Activated T-helper 1 cell treated with anti-CD3 and anti-CD28 coated beads, Interleukin-12 subunit alpha, Interleukin-12 subunit beta, Interleukin-2, Interleukin-4 antibody, amounts not matched to agents 30 ng/mL and 10 ng/mL and 1 ng/mL, durations not matched to agents 14 hours and 24 hours and 36 hours (primary cell): ENCODE data around the gene CAMTA1. TPM values are rescaled to one million over a fixed set of nuclear protein-coding genes. Genes with fewer than 3 reads are reported as not detected.

ENCODE experiments used
- DNase-seq: peaks from one replicate; pipeline ENCODE4 v3.0.0; 2021; ENCODE audit warnings: low spot score
- H3K27ac Mint-ChIP-seq: one replicate; pipeline ENCODE4 v1.8.0; 2021; ENCODE audit warnings: mild to moderate bottlenecking, mixed read lengths
- H3K27me3 Mint-ChIP-seq: one replicate; pipeline ENCODE4 v1.8.0; 2022; ENCODE audit warnings: mild to moderate bottlenecking, moderate library complexity, mixed read lengths; ENCODE audit not compliant: insufficient read depth
- H3K36me3 Mint-ChIP-seq: one replicate; pipeline ENCODE4 v1.8.0; 2021; ENCODE audit warnings: low read depth, mixed read lengths
- H3K4me1 Mint-ChIP-seq: one replicate; pipeline ENCODE4 v1.8.0; 2021; ENCODE audit warnings: low read depth, mixed read lengths
- H3K4me3 Mint-ChIP-seq: one replicate; pipeline ENCODE4 v1.8.0; 2021; ENCODE audit warnings: mild to moderate bottlenecking, moderate library complexity, mixed read lengths
- H3K9me3 Mint-ChIP-seq: one replicate; pipeline ENCODE4 v1.8.0; 2021; ENCODE audit warnings: mixed read lengths
- intact Hi-C: fragments of 100-400 bp; cut with micrococcal nuclease; formaldehyde crosslinking; loops from one replicate; pipeline ENCODE4 v1.15.1; 2024
- total RNA-seq: library from RNA; stranded (reverse); gene quantifications from 2 replicates; pipeline ENCODE4 v1.2.3, GENCODE V29; 2022

Gene CAMTA1
- total RNA-seq, 1 donor from 2014 or later, result 57.2 TPM

DNA sequence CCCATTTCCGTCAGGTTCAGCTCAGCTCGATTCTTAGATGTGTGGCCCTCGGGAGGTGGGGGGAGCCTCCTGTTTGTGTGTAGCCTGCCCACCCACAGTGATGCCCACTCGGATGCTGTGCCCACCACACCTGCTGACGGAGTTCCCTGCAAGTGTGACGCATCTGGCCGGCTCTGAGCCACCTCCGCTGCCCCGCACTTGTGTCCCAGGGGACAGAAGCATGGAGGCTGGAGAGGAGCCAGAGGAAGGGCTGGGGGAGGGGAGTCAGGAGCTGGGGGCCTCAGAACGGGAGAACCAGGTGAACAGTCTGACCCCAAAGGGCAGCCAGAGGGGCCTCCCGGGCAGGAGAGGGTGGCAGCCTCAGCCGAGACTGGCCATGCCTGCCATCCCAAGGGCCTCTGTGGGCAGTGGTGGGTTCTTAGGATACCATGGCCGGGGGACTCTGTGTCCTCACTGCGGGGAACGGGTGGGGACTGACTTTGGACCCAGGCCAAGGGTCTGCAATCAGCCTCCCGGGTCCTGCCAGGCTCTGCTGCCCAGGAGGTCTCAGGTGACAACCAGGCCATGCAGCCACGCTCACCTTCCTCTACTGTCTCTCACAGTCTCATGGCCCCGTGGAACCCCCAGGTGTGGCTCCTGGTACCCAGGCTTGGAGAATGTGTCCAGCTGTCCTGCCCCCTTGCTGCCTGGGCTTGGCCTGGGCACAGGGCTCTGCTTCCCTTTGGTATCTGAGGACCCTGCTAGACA lies 718.6 kb downstream of the CAMTA1 start:
- H3K4me3 Mint-ChIP-seq, result no peak overlapping the region
- no peaks in the 10 kb centered on the region for H3K9me3 Mint-ChIP-seq
- no peaks in the 10 kb centered on the region for H3K4me1 Mint-ChIP-seq
- DNase-seq, result no peak
- H3K36me3 Mint-ChIP-seq, result no peaks in the 10 kb centered on the region
- intact Hi-C loops, result no loop called here
- no peaks in the 10 kb centered on the region for H3K27me3 Mint-ChIP-seq
- no peak overlapping the region for H3K27ac Mint-ChIP-seq

DNA sequence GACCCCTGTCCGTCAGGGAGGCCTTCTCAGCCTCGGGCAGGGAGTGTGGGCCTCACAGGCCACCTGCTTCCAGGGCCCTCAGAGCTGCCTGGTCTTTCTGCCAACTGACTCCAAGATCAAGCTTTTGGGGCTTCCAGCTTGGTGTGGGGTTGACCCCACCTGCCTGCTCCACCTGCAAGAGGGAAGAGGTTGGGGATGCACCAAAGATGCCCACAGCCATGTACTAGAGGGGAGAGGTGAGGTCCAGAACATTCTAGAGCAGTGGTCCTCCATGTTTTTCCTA lies 719.1 kb downstream of the CAMTA1 start:
- H3K4me1 Mint-ChIP-seq, result no peaks in the 10 kb centered on the region
- intact Hi-C loops, result no loop called here
- H3K27ac Mint-ChIP-seq, result no peak overlapping the region
- no peak overlapping the region for H3K4me3 Mint-ChIP-seq
- H3K27me3 Mint-ChIP-seq, result no peaks in the 10 kb centered on the region
- DNase-seq, result no peak
- no peaks in the 10 kb centered on the region for H3K9me3 Mint-ChIP-seq
- H3K36me3 Mint-ChIP-seq, result no peaks in the 10 kb centered on the region

DNA sequence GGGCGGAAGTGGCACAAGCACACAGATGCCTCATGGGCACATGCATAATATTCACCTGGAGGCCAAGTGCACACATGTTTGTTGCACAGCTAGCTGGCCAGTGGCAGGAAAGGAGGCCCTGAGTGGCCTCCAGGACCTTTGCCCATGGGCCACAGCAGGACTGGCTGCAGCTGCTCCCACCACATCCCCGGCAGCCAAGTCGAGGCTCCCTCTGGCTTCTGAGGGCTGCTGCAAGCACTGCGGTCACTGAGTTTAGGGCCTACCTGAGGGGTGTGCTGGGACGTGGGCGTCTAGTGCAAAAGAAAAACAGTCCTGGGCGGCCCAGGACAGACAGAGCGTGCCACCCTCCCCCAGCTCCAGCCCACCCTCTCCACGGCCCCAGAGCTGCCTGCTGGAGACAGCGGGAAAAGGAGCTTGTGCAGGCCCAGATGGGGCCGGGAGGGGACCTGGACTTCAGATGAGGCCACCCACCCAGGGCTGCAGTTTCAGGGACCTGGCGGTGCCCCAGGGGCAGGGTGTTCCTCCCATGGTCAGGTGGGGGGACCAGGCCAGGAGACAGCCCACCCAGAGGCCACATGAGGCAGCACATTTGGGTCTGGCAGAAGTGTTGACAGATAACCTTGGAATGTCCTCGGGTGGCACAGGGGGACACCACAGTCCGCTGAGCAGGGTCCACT lies 720.0 kb downstream of the CAMTA1 start:
- Mint-ChIP-seq H3K4me3 (no peak overlapping the region), H3K27me3 (no peaks in the 10 kb centered on the region), H3K9me3 (no peaks in the 10 kb centered on the region), H3K36me3 (no peaks in the 10 kb centered on the region), H3K27ac (no peak overlapping the region), H3K4me1 (no peaks in the 10 kb centered on the region)
- no peak for DNase-seq
- intact Hi-C loops, result no loop called here

DNA sequence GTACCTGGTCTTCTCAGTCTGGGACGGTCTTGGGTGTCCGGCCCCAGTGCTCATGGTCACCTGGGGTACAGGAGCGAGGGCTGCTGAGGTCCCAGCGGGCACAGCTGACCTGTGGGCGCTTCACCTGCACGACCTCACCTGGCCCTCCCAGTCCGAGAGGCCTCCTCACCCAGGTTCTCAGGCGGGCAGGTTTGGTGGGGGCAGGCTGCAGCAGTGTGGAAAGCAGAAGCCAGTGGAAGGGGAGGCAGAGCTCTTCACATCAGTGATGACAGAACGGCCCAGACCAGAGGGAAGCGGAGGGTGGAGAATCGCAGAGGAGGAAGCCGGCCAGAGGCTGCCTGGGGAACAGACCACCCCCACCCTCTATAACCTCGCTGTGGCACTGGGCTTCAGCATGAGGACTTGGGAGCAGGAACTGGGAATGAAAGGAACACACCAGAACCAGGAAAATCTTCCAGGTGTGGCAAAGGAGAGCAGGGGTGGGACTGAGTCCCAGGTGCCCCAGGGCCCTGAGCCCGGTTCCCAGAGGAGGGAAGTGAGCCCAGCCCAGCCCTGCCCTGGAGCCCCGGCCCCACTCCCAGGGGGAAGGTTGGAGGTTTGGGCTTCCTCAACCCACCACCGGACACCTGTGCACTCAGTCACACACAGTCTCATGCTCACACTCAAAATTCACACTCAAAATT lies 720.7 kb downstream of the CAMTA1 start:
- Mint-ChIP-seq H3K36me3 (no peaks in the 10 kb centered on the region), H3K27ac (no peak overlapping the region), H3K4me1 (no peaks in the 10 kb centered on the region), H3K27me3 (no peaks in the 10 kb centered on the region), H3K4me3 (no peak overlapping the region), H3K9me3 (no peaks in the 10 kb centered on the region)
- DNase-seq, result no peak
- intact Hi-C loops, result no loop called here

DNA sequence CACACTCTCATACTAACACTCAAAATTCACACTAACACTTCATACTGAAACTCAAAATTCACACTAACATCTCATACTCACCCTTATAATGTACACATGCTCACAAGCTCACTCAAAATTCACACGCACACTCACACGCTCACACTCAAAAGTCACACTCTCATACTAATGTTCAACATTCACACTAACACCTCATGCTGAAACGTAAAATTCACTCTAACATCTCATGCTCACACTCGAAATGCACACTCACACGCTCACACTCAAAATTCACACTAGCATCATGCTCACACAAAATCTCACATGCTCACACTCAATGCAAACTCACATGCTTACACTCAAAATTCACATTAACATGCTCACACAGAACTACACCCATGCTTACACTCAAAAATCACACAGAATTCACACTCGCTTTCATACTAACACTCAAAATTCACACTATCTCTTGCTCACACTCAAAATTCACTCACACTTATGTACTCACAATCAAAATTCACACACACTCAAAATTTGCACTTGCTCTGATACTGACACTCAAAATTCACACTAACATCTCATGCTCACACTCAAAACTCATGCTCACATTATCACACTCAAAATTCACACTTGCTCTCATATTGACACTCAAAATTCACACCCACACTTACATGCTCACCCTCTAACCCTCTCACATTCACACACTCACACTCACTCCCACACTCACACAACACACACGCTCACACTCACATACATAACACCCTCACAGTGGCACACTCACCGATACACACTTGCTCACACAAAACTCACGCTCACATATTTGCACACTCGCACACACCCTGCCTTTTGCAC lies 721.4 kb downstream of the CAMTA1 start:
- H3K36me3 Mint-ChIP-seq, result no peaks in the 10 kb centered on the region
- intact Hi-C loops, result no loop called here
- H3K9me3 Mint-ChIP-seq, result no peaks in the 10 kb centered on the region
- H3K27ac Mint-ChIP-seq, result no peak overlapping the region
- H3K27me3 Mint-ChIP-seq, result no peaks in the 10 kb centered on the region
- no peak overlapping the region for H3K4me3 Mint-ChIP-seq
- DNase-seq, result no peak
- no peaks in the 10 kb centered on the region for H3K4me1 Mint-ChIP-seq

DNA sequence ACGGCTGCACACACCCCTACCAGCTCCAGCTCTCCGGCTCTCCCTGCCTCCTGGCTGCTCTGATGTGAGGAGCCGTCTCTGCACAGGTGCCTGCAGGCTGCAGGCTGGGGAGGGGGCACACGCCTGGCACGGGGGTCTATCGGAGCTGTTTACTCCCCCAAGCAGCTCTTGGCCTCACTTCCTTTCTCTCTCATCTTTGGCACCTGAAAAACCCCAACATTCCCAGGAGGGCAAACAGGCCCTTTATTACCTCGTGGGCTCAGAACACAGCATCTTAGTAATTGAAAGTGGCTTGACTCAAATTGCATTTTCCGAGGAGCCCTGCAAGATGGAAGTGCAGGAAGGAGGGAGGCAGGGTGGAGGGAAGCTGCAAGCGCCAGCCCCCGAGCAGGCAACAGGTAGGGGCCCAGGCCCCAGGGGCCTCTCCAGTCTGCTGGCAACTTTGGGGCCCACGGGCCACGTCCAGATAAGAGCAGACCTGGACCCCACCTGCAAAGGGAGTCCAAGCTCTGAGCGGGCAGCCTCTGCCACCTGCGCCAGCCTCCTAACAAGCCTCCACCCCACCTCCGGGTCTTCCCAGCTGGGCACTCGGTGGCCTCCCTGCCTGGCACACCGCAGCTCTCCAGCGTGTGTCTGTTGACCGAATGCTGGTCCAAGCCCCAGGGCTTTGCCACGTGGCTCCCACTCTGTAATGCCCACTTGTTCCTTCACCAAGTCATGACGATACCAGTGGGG lies 722.2 kb downstream of the CAMTA1 start:
- no peak for DNase-seq
- H3K9me3 Mint-ChIP-seq, result no peaks in the 10 kb centered on the region
- no peaks in the 10 kb centered on the region for H3K36me3 Mint-ChIP-seq
- no peaks in the 10 kb centered on the region for H3K4me1 Mint-ChIP-seq
- no peaks in the 10 kb centered on the region for H3K27me3 Mint-ChIP-seq
- no peak overlapping the region for H3K4me3 Mint-ChIP-seq
- H3K27ac Mint-ChIP-seq, result no peak overlapping the region
- intact Hi-C loops, result no loop called here

DNA sequence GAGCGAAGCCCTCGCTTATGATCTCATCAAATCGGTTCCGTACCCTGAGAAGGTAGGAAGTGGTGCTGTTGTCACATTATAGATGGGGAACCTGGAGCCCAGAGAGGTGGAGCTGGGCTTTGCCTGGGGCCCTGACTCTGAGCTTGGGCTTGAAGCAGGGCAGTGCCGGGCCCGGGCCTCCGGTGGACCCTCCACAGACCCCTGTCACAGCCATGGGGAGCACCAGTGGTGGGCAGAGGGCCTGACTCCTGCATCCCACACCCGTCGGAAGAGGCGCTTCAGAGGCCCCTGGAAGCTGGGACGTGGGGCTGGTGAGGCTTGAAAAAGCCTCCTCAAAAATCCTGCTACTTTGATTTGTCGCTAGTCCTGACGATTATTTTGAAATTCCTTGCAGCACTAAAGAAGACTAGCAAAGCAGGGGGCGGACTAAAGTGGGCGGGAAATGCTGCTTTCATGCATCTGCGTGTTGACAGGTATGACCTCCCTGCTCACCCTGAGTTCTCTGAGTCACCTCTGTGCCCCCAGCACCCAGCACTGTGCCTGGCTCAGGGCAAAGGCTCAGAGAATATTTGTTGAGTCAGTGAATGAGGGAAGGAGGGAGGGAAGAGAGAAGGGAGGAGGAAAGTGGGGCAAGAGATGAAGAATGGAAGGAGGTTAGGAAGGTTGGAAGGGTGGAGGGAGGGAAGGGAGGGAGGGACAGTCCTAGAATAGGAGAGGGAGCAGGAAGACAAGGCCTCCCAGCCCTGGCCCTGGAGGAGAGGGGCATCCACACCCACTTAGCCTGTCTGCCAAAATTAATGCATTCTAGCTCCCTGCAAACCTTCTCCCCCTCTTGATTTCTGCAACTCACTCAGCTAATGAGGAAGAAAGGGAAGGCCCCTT lies 723.0 kb downstream of the CAMTA1 start:
- Mint-ChIP-seq H3K9me3 (no peaks in the 10 kb centered on the region), H3K27me3 (no peaks in the 10 kb centered on the region), H3K27ac (no peak overlapping the region), H3K4me3 (no peak overlapping the region), H3K4me1 (no peaks in the 10 kb centered on the region), H3K36me3 (no peaks in the 10 kb centered on the region)
- no peak for DNase-seq
- intact Hi-C loops, result no loop called here

DNA sequence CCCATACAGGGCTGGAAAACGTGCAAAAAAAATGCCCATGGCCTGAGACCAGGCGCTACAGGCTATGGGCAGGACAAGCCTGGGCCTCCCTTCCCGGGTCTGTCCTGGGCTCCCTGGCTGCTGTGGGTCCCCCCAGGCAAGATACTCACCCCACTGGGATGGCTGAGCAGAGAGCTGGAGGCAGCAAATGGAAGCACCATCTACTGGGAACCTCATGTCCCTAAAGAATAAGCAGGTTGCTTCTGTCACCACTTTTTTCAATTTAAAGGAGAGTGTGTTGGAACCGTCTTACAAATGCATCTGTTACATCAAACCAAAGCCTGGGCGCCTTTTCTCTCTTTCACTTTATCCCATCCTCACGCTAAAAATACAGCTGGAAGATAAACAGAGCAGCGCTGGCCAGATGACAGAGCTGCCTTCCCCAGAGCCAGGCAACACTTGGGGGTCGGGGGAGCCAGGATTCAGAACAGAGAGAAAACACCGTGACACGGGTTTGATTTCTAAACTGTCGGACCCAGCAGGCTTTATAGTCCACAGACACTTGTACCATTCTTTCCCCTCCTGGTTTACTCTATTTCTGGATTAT lies 723.8 kb downstream of the CAMTA1 start:
- Mint-ChIP-seq H3K4me3 (no peak overlapping the region), H3K27me3 (no peaks in the 10 kb centered on the region), H3K4me1 (no peaks in the 10 kb centered on the region), H3K27ac (no peak overlapping the region), H3K9me3 (no peaks in the 10 kb centered on the region), H3K36me3 (no peaks in the 10 kb centered on the region)
- no peak for DNase-seq
- intact Hi-C loops, result no loop called here

DNA sequence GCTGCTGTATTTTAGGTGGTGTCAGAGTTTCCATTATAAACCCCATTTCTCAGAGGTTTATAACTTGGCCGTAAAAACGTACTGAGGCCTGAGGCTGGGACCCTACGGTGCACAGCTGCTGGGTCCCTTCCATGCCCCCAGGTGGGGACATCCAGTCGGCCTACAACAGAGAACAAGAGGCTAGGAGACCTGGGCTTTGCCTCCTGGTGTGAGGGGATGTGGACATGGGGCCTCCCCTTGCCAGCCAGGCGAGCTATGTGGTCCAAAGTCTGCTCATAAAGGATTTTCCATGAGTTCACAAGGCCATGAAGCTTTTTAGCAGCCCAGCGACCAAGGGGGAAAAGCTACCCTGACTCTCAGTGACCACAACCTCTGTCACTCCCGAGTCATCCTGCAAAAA lies 724.3 kb downstream of the CAMTA1 start:
- H3K4me3 Mint-ChIP-seq, result no peak overlapping the region
- H3K27ac Mint-ChIP-seq, result no peak overlapping the region
- no peaks in the 10 kb centered on the region for H3K36me3 Mint-ChIP-seq
- DNase-seq, result no peak
- no peaks in the 10 kb centered on the region for H3K9me3 Mint-ChIP-seq
- H3K27me3 Mint-ChIP-seq, result no peaks in the 10 kb centered on the region
- intact Hi-C loops, result no loop called here
- H3K4me1 Mint-ChIP-seq, result no peaks in the 10 kb centered on the region

DNA sequence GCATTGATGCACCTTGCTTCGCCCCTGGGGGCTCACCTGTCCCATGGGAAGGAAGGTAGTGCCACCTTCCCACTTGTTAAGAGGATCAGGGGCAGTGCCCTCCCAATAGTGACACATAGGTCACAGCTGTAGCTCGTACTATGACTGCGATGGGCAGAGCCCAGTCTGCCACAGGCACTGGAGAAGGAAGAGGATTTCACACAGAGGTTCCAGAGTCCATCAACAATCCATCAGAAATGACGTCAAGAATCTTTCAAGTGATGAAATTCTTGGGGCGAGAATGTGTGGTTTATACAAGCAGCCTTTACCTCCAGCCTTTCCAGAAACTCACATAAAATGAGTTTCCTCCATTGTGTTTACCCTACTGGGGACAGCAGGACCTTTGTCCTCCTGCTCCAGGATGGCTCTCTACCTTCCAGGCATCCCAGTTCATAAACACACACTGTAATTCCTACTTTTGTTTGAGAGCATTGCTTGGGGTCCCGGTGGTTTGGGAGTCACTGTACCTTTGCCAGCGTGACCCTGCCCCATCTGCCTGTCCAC lies 725.2 kb downstream of the CAMTA1 start:
- DNase-seq, result no peak
- Mint-ChIP-seq H3K4me3 (no peak overlapping the region), H3K9me3 (no peaks in the 10 kb centered on the region), H3K27me3 (no peaks in the 10 kb centered on the region), H3K27ac (no peak overlapping the region), H3K36me3 (no peaks in the 10 kb centered on the region), H3K4me1 (no peaks in the 10 kb centered on the region)
- intact Hi-C loops, result no loop called here

DNA sequence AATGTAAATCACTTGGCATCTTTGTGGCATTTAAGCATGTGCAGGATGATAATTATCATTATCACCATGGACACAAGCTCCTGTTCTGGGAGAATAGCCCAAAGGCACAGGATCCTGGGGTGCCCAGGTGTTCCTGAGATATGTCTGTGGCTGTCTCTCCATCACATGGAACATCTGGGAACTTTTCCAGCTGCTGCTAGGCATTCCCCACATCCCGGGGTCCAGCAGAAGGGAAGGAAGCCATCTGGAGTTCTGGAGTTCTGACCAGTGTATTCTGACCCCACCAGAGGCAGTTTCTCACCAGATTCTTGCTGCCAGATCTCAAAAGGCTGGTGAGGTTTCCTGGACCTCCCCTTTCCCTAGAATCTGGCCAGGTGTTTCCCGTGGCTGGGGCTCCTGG lies 726.1 kb downstream of the CAMTA1 start:
- no peaks in the 10 kb centered on the region for H3K27me3 Mint-ChIP-seq
- H3K36me3 Mint-ChIP-seq, result no peaks in the 10 kb centered on the region
- DNase-seq, result no peak
- H3K4me3 Mint-ChIP-seq, result no peak overlapping the region
- H3K4me1 Mint-ChIP-seq, result no peaks in the 10 kb centered on the region
- intact Hi-C loops, result no loop called here
- H3K9me3 Mint-ChIP-seq, result no peaks in the 10 kb centered on the region
- H3K27ac Mint-ChIP-seq, result no peak overlapping the region
